ENCODE measurements around the gene OTOS.

DNA sequence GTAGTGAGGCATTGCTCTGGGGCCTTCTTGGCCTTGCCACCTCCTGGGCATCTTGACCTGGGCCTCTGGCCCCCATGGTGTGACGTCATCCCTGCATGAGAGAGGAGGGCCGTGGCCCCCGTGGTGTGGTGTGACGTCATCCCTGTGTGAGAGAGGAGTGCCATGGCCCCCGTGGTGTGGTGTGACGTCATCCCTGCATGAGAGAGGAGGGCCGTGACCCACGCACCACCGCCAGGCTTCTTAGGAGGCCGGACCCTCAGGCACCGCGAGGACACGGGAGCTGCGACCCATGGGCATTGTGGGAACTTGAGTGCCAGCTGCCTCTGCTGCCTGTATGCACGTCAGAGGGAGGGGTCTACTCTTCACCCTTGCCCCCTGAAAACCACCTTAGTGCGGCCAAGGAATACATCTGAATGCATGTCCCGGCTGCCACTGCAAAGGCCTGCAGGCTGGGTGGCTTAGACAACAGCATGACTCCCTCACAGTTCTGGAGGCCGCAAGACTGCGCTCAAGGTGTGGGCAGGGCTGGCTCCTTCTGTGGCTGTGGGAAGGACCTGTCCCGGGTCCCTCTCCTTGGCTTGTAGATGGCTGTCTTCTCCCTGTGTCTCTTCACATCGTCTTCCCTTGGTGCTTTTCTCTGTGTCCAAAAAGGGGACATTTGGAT lies 20.8 kb upstream of the OTOS start:
- no peak for TF ChIP-seq OSR1 (CRISPR knock-in tag; IDR thresholded peaks at IDR 0.05)
- no peak for TF ChIP-seq ARNTL (CRISPR knock-in tag; IDR thresholded peaks at IDR 0.05; ENCODE audit: borderline replicate concordance, low read depth)
- TF ChIP-seq, protein P1, sequence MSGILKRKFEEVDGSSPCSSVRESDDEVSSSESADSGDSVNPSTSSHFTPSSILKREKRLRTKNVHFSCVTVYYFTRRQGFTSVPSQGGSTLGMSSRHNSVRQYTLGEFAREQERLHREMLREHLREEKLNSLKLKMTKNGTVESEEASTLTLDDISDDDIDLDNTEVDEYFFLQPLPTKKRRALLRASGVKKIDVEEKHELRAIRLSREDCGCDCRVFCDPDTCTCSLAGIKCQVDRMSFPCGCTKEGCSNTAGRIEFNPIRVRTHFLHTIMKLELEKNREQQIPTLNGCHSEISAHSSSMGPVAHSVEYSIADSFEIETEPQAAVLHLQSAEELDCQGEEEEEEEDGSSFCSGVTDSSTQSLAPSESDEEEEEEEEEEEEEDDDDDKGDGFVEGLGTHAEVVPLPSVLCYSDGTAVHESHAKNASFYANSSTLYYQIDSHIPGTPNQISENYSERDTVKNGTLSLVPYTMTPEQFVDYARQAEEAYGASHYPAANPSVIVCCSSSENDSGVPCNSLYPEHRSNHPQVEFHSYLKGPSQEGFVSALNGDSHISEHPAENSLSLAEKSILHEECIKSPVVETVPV (CRISPR knock-in tag; IDR thresholded peaks at IDR 0.05) = no peak

Measured in SK-N-SH treated with all-trans-retinoic acid at 6 μM for 48 hours (cell line).